HepG2 (cell line): ENCODE measurements around the gene C6orf62. TPM values are rescaled to one million over a fixed set of nuclear protein-coding genes. Genes with fewer than 3 reads are reported as not detected.

Experiments used
- ARHGAP35 ChIP-seq: sonication (generic); formaldehyde crosslinking; IDR thresholded peaks from 2 replicates; pipeline ENCODE4 v1.9.0; 2022; ENCODE audit warnings: mild to moderate bottlenecking, inconsistent platforms, moderate library complexity, missing genetic modification reagents, borderline replicate concordance
- BRCA1 ChIP-seq: sonication (generic); formaldehyde crosslinking; IDR thresholded peaks from 2 replicates; pipeline ENCODE4 v1.4.0; 2020; ENCODE audit warnings: missing genetic modification reagents
- EZH2 ChIP-seq: conservative IDR thresholded peaks from 2 replicates; pipeline ENCODE4 v1.6.1; 2012; ENCODE audit warnings: mild to moderate bottlenecking, low read depth, low read length, moderate library complexity
- HDAC1 ChIP-seq: sonication (generic); formaldehyde crosslinking; IDR thresholded peaks from 2 replicates; pipeline ENCODE4 v1.5.1; 2020; ENCODE audit warnings: mild to moderate bottlenecking, missing genetic modification reagents
- IRF2 ChIP-seq: IDR thresholded peaks from 2 replicates; pipeline ENCODE4 v1.6.1; 2018; ENCODE audit warnings: missing genetic modification reagents, missing compliant biosample characterization
- KLF6 ChIP-seq: IDR thresholded peaks from 2 replicates; pipeline ENCODE4 v1.8.0; 2016; ENCODE audit warnings: missing biosample characterization, missing genetic modification reagents
- NFYB ChIP-seq: sonication (generic); formaldehyde crosslinking; IDR thresholded peaks from 2 replicates; pipeline ENCODE4 v1.4.0; 2020; ENCODE audit warnings: missing genetic modification reagents
- POGZ ChIP-seq: sonication (generic); formaldehyde crosslinking; IDR thresholded peaks from 2 replicates; pipeline ENCODE4 v1.4.0; 2020; ENCODE audit warnings: mild to moderate bottlenecking, missing genetic modification reagents
- SIN3B ChIP-seq: fragments of 150-350 bp; IDR thresholded peaks from 2 replicates; pipeline ENCODE4 v1.6.1; 2014; ENCODE audit warnings: low read length
- SP2 ChIP-seq: sonication (generic); formaldehyde crosslinking; IDR thresholded peaks from 2 replicates; pipeline ENCODE4 v1.5.1; 2020; ENCODE audit warnings: mild to moderate bottlenecking, missing genetic modification reagents
- SRF ChIP-seq: IDR thresholded peaks from 2 replicates; pipeline ENCODE4 v1.6.1; 2011; ENCODE audit warnings: mild to moderate bottlenecking, low read depth, low read length, moderate library complexity
- ZFAT ChIP-seq: sonication (generic); formaldehyde crosslinking; conservative IDR thresholded peaks from 2 replicates; pipeline ENCODE4 v1.8.1; 2023; ENCODE audit warnings: missing genetic modification reagents, inconsistent platforms
- ZFP36L2 ChIP-seq: sonication (generic); formaldehyde crosslinking; IDR thresholded peaks from 2 replicates; pipeline ENCODE4 v1.4.0; 2020; ENCODE audit warnings: missing genetic modification reagents
- ZNF382 ChIP-seq: sonication (generic); formaldehyde crosslinking; IDR thresholded peaks from 2 replicates; pipeline ENCODE4 v1.5.0; 2020; ENCODE audit warnings: missing genetic modification reagents, mild to moderate bottlenecking, borderline replicate concordance
- ZNF510 ChIP-seq: sonication (generic); formaldehyde crosslinking; IDR thresholded peaks from 2 replicates; pipeline ENCODE4 v1.4.0; 2020; ENCODE audit warnings: low read depth, mild to moderate bottlenecking, missing genetic modification reagents
- ZNF572 ChIP-seq: sonication (generic); formaldehyde crosslinking; IDR thresholded peaks from 2 replicates; pipeline ENCODE4 v1.5.1; 2020; ENCODE audit warnings: mild to moderate bottlenecking, missing genetic modification reagents
- polyA plus RNA-seq, 8 experiments: library from polyadenylated mRNA; depleted of rRNA in 3 of 8; stranded (reverse) in 7 of 8; unstranded in 1 of 8; fragments of >200 nt; fragmentation: Illumina TruSeq in 4 of 8; extraction: Trizol in 4 of 8; gene quantifications; 2 replicates each; pipeline versions ENCODE4 v1.2.1 to v1.2.3, GENCODE V29; 2011 to 2016; ENCODE audit warnings: low read depth in 4 of 8, missing spikeins in 1 of 8, mixed read lengths in 1 of 8; ENCODE audit not compliant: insufficient read depth in 1 of 8
- total RNA-seq, 5 experiments: library from RNA; depleted of rRNA; stranded (reverse); fragments of >200 nt; fragmentation: Illumina TruSeq; extraction: Trizol; gene quantifications; 2 replicates each; pipeline ENCODE4 v1.2.3, GENCODE V29; 2016; ENCODE audit warnings: low read depth in 1 of 5
- TF ChIP-seq, protein P1 (sequence below): IDR thresholded peaks from 2 replicates; pipeline ENCODE4 v1.6.1; 2016; ENCODE audit warnings: low read depth
- TF ChIP-seq, protein P2 (sequence below): sonication (generic); formaldehyde crosslinking; IDR thresholded peaks from 2 replicates; pipeline ENCODE4 v1.8.0; 2022; ENCODE audit warnings: mild to moderate bottlenecking, missing genetic modification reagents
- TF ChIP-seq, protein P3 (sequence below): sonication (generic); formaldehyde crosslinking; IDR thresholded peaks from 2 replicates; pipeline ENCODE4 v1.4.0; 2020; ENCODE audit warnings: missing genetic modification reagents
- TF ChIP-seq, protein P4 (sequence below): sonication (generic); formaldehyde crosslinking; IDR thresholded peaks from 2 replicates; pipeline ENCODE4 v1.5.1; 2020; ENCODE audit warnings: mild to moderate bottlenecking, missing genetic modification reagents, moderate library complexity
- TF ChIP-seq, protein P5 (sequence below): sonication (generic); formaldehyde crosslinking; IDR thresholded peaks from 2 replicates; pipeline ENCODE4 v1.8.1; 2023; ENCODE audit warnings: mild to moderate bottlenecking, missing genetic modification reagents, borderline replicate concordance
- TF ChIP-seq, protein P6 (sequence below): sonication (generic); formaldehyde crosslinking; IDR thresholded peaks from 2 replicates; pipeline ENCODE4 v1.8.0; 2022; ENCODE audit warnings: missing genetic modification reagents, mild to moderate bottlenecking, moderate library complexity, borderline replicate concordance
- TF ChIP-seq, protein P7 (sequence below): IDR thresholded peaks from 2 replicates; pipeline ENCODE4 v1.6.1; 2012; ENCODE audit warnings: inconsistent platforms

Gene C6orf62
- total and polyA plus RNA-seq, 2 of the 13 experiments (the other 11 are each of a cell fraction or from before 2014, with no cell fraction given), result 54.8 to 90.4 TPM

DNA sequence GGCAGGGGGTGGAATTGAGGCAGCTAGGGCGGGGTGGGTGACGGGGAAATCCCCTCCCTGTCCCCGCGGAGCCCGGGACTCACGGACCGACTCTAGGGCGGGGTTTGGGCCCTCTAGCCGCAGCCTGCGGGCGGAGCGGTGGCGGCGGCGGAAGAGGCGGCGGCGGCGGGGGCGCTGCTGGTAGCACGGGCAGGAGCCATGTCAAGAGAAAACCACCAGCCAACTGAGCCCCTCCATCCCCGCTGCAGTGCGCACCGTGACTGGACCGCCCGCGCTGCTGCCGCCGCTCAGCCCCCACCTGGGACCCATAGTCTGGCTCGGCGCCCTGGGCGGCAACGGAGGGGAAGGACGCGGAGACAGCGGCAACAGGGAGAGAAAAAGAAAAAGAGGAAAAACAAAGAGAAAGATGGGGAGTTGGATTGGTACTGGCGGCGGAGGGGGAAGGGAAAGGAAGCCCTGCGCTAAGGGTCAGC lies 1.2 kb upstream of the C6orf62 start (continued):
- TF ChIP-seq ZFAT (CRISPR knock-in tag) (no peak), NFYB (peak; percentile 3; the same call in 1 of the 2 replicates), POGZ (CRISPR knock-in tag) (0 out of 2 replicates have a peak, but pooled peaks have one; percentile 3), SRF (no peak), ZNF572 (CRISPR knock-in tag) (no peak), ZFP36L2 (CRISPR knock-in tag) (no peak), ZNF510 (CRISPR knock-in tag) (no peak), ARHGAP35 (CRISPR knock-in tag) (peak; percentile 14; the same call in 1 of the 2 replicates), KLF6 (CRISPR knock-in tag) (no peak), IRF2 (CRISPR knock-in tag) (no peak), SP2 (no peak), ZNF382 (CRISPR knock-in tag) (no peak), EZH2 (no peak), BRCA1 (no peak), SIN3B (no peak), HDAC1 (CRISPR knock-in tag) (peak; percentile 44; the same call in 1 of the 2 replicates)
- TF ChIP-seq, protein P1, sequence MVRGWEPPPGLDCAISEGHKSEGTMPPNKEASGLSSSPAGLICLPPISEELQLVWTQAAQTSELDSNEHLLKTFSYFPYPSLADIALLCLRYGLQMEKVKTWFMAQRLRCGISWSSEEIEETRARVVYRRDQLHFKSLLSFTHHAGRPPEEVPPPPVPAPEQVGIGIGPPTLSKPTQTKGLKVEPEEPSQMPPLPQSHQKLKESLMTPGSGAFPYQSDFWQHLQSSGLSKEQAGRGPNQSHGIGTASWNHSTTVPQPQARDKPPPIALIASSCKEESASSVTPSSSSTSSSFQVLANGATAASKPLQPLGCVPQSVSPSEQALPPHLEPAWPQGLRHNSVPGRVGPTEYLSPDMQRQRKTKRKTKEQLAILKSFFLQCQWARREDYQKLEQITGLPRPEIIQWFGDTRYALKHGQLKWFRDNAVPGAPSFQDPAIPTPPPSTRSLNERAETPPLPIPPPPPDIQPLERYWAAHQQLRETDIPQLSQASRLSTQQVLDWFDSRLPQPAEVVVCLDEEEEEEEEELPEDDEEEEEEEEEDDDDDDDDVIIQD, result no peak
- TF ChIP-seq, protein P2, sequence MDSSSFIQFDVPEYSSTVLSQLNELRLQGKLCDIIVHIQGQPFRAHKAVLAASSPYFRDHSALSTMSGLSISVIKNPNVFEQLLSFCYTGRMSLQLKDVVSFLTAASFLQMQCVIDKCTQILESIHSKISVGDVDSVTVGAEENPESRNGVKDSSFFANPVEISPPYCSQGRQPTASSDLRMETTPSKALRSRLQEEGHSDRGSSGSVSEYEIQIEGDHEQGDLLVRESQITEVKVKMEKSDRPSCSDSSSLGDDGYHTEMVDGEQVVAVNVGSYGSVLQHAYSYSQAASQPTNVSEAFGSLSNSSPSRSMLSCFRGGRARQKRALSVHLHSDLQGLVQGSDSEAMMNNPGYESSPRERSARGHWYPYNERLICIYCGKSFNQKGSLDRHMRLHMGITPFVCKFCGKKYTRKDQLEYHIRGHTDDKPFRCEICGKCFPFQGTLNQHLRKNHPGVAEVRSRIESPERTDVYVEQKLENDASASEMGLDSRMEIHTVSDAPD (CRISPR knock-in tag), result no peak
- TF ChIP-seq, protein P3, sequence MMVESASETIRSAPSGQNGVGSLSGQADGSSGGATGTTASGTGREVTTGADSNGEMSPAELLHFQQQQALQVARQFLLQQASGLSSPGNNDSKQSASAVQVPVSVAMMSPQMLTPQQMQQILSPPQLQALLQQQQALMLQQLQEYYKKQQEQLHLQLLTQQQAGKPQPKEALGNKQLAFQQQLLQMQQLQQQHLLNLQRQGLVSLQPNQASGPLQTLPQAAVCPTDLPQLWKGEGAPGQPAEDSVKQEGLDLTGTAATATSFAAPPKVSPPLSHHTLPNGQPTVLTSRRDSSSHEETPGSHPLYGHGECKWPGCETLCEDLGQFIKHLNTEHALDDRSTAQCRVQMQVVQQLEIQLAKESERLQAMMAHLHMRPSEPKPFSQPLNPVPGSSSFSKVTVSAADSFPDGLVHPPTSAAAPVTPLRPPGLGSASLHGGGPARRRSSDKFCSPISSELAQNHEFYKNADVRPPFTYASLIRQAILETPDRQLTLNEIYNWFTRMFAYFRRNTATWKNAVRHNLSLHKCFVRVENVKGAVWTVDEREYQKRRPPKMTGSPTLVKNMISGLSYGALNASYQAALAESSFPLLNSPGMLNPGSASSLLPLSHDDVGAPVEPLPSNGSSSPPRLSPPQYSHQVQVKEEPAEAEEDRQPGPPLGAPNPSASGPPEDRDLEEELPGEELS (CRISPR knock-in tag), result no peak
- TF ChIP-seq, protein P4, sequence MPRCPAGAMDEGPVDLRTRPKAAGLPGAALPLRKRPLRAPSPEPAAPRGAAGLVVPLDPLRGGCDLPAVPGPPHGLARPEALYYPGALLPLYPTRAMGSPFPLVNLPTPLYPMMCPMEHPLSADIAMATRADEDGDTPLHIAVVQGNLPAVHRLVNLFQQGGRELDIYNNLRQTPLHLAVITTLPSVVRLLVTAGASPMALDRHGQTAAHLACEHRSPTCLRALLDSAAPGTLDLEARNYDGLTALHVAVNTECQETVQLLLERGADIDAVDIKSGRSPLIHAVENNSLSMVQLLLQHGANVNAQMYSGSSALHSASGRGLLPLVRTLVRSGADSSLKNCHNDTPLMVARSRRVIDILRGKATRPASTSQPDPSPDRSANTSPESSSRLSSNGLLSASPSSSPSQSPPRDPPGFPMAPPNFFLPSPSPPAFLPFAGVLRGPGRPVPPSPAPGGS (CRISPR knock-in tag), result no peak
- TF ChIP-seq, protein P5, sequence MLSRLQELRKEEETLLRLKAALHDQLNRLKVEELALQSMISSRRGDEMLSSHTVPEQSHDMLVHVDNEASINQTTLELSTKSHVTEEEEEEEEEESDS (CRISPR knock-in tag), result no peak
- TF ChIP-seq, protein P6, sequence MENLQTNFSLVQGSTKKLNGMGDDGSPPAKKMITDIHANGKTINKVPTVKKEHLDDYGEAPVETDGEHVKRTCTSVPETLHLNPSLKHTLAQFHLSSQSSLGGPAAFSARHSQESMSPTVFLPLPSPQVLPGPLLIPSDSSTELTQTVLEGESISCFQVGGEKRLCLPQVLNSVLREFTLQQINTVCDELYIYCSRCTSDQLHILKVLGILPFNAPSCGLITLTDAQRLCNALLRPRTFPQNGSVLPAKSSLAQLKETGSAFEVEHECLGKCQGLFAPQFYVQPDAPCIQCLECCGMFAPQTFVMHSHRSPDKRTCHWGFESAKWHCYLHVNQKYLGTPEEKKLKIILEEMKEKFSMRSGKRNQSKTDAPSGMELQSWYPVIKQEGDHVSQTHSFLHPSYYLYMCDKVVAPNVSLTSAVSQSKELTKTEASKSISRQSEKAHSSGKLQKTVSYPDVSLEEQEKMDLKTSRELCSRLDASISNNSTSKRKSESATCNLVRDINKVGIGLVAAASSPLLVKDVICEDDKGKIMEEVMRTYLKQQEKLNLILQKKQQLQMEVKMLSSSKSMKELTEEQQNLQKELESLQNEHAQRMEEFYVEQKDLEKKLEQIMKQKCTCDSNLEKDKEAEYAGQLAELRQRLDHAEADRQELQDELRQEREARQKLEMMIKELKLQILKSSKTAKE (CRISPR knock-in tag), result no peak
- TF ChIP-seq, protein P7, sequence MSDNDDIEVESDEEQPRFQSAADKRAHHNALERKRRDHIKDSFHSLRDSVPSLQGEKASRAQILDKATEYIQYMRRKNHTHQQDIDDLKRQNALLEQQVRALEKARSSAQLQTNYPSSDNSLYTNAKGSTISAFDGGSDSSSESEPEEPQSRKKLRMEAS, result no peak; the same call in 1 of the 2 replicates
